Medulla oblongata (tissue), 1 donor: ENCODE data around the gene PDE4B.

Experiments used
- DNase-seq: peaks from one replicate; pipeline ENCODE4 v3.0.0-alpha.2; 2015; ENCODE audit errors: extremely low spot score

PDE4B gene

GRCh38 chr1:66422804-66423203 lies 630.1 kb downstream of the PDE4B start:
- no peak for DNase-seq
